CD14-positive monocyte (primary cell): ENCODE data around the gene CD81. TPM values are rescaled to one million over a fixed set of nuclear protein-coding genes. Genes with fewer than 3 reads are reported as not detected.

Source experiments
- DNase-seq, 3 donors: peaks; one replicate each; pipeline ENCODE4 v3.0.0-alpha.2; 2011 to 2022
- H2AFZ ChIP-seq: 2 replicates; pipeline ENCODE4 v1.6.0; 2012; ENCODE audit warnings: mild to moderate bottlenecking, low read depth, low read length, inconsistent platforms; ENCODE audit not compliant: insufficient read depth, poor library complexity, severe bottlenecking
- H3K27ac ChIP-seq, 2 donors: 1 replicate in 1 of 2; 2 replicates in 1 of 2; pipeline ENCODE4 v1.5.1; 2012 to 2013; ENCODE audit warnings: low read length in 2 of 2, control low read depth in 1 of 2, inconsistent platforms in 1 of 2, low read depth in 1 of 2, mild to moderate bottlenecking in 1 of 2
- H3K27me3 ChIP-seq, 2 donors: one replicate each; pipeline versions ENCODE4 v1.6.0 to v1.6.1; 2011 to 2013; ENCODE audit warnings: low read length in 2 of 2; ENCODE audit not compliant: control insufficient read depth in 2 of 2, insufficient read depth in 2 of 2
- H3K36me3 ChIP-seq, 2 donors: replicated peaks in 1 of 2; 1 replicate in 1 of 2; 2 replicates in 1 of 2; pipeline versions ENCODE4 v1.5.1 to v1.6.1; 2012 to 2013; ENCODE audit warnings: low read length in 2 of 2, control low read depth in 1 of 2, inconsistent platforms in 1 of 2, mild to moderate bottlenecking in 1 of 2; ENCODE audit not compliant: insufficient read depth in 2 of 2, control insufficient read depth in 1 of 2
- H3K4me1 ChIP-seq, 2 donors: 1 replicate in 1 of 2; 2 replicates in 1 of 2; pipeline versions ENCODE4 v1.5.1 to v1.6.1; 2012 to 2013; ENCODE audit warnings: low read length in 2 of 2, control low read depth in 1 of 2, inconsistent platforms in 1 of 2, mild to moderate bottlenecking in 1 of 2, moderate library complexity in 1 of 2; ENCODE audit not compliant: insufficient read depth in 2 of 2, control insufficient read depth in 1 of 2
- H3K4me2 ChIP-seq: replicated peaks from 2 replicates; pipeline ENCODE3; 2012; ENCODE audit warnings: low read length, moderate library complexity, mild to moderate bottlenecking; ENCODE audit not compliant: poor library complexity, severe bottlenecking; ENCODE audit errors: extremely low read depth
- H3K4me3 ChIP-seq, 3 experiments: fragments of 200-600 bp in 1 of 3; sonication (generic) in 1 of 3; replicated peaks in 1 of 3; 1 replicate in 2 of 3; 2 replicates in 1 of 3; pipeline ENCODE4 v1.5.1; 2011 to 2013; ENCODE audit warnings: low read length in 3 of 3, mild to moderate bottlenecking in 3 of 3, control low read depth in 2 of 3, low read depth in 2 of 3, inconsistent platforms in 1 of 3, moderate library complexity in 1 of 3
- H3K79me2 ChIP-seq: 2 replicates; pipeline ENCODE4 v1.6.0; 2012; ENCODE audit warnings: mild to moderate bottlenecking, control low read depth, inconsistent platforms, low read length, moderate library complexity; ENCODE audit not compliant: insufficient read depth
- H3K9ac ChIP-seq: 2 replicates; pipeline ENCODE4 v1.6.0; 2017; ENCODE audit warnings: low read length, mild to moderate bottlenecking; ENCODE audit not compliant: insufficient read depth, poor library complexity, severe bottlenecking
- H3K9me3 ChIP-seq, 2 donors: replicated peaks in 1 of 2; 1 replicate in 1 of 2; 2 replicates in 1 of 2; pipeline versions ENCODE4 v1.5.1 to v1.6.1; 2012 to 2013; ENCODE audit warnings: low read length in 2 of 2, control low read depth in 1 of 2; ENCODE audit not compliant: control insufficient read depth in 1 of 2, insufficient read depth in 1 of 2
- H4K20me1 ChIP-seq: 2 replicates; pipeline ENCODE4 v1.6.0; 2012; ENCODE audit warnings: mild to moderate bottlenecking, low read length, control low read depth, moderate library complexity; ENCODE audit not compliant: insufficient read depth
- H3K27ac Mint-ChIP-seq, 7 donors: one replicate each; pipeline ENCODE4 v1.8.0; 2020; ENCODE audit warnings: mild to moderate bottlenecking in 7 of 7, mixed read lengths in 7 of 7, moderate library complexity in 6 of 7, inconsistent platforms in 2 of 7
- H3K27me3 Mint-ChIP-seq, 3 donors: one replicate each; pipeline ENCODE4 v1.8.0; 2021 to 2022; ENCODE audit warnings: low read depth in 3 of 3, mild to moderate bottlenecking in 3 of 3, mixed read lengths in 3 of 3, moderate library complexity in 3 of 3, inconsistent platforms in 1 of 3
- H3K36me3 Mint-ChIP-seq, 2 donors: one replicate each; pipeline ENCODE4 v1.8.0; 2020; ENCODE audit warnings: mixed read lengths in 2 of 2, inconsistent platforms in 1 of 2, mild to moderate bottlenecking in 1 of 2
- H3K4me1 Mint-ChIP-seq: one replicate; pipeline ENCODE4 v1.8.0; 2020; ENCODE audit warnings: mild to moderate bottlenecking, mixed read lengths
- H3K4me3 Mint-ChIP-seq, 2 donors: one replicate each; pipeline ENCODE4 v1.8.0; 2020; ENCODE audit warnings: mild to moderate bottlenecking in 2 of 2, mixed read lengths in 2 of 2, moderate library complexity in 1 of 2
- H3K9me3 Mint-ChIP-seq, 7 donors: one replicate each; pipeline ENCODE4 v1.8.0; 2020 to 2022; ENCODE audit warnings: mixed read lengths in 7 of 7, mild to moderate bottlenecking in 6 of 7, moderate library complexity in 6 of 7, inconsistent platforms in 2 of 7
- CTCF ChIP-seq: fragments of 200-600 bp; IDR thresholded peaks from one replicate; pipeline ENCODE4 v1.8.0; 2022; ENCODE audit warnings: antibody characterized with exemption, mild to moderate bottlenecking
- whole genome bisulfite sequencing: methylation state at CpG from one replicate; pipeline ENCODE4 v1.1.5; 2013; ENCODE audit warnings: missing lambda C conversion rate; ENCODE audit not compliant: insufficient coverage; 5-methylcytosine and 5-hydroxymethylcytosine counted together
- intact Hi-C, 2 donors: fragments of 100-400 bp; cut with micrococcal nuclease; formaldehyde crosslinking; loops; one replicate each; pipeline versions ENCODE4 v1.15.0 to v1.15.1; 2023
- polyA plus RNA-seq, 3 donors: library from polyadenylated mRNA; depleted of rRNA in 1 of 3; unstranded in 2 of 3; stranded (reverse) in 1 of 3; fragments of 300-500 nt in 2 of 3; fragments of >200 nt in 1 of 3; fragmentation: Illumina TruSeq in 2 of 3; gene quantifications; 1 replicate in 2 of 3; 2 replicates in 1 of 3; pipeline ENCODE4 v1.2.3, GENCODE V29; 2012 to 2021

Gene CD81
- polyA plus RNA-seq, 3 donors, result 3.2 to 74.9 (median 12.3) TPM

- no peak overlapping the region for H3K27ac Mint-ChIP-seq
- peak overlapping the region in 1 of 2 donors; percentile 43 for H3K4me3 Mint-ChIP-seq
These were observed 10.4 kb upstream of the CD81 start for GRCh38 chr11:2366733-2367132.

GRCh38 chr11:2367266-2368160 is 9.6 kb upstream of the CD81 start:
- H3K27ac ChIP-seq, result no peak overlapping the region
- no peak overlapping the region for H3K4me3 ChIP-seq
- H3K36me3 ChIP-seq, result no peaks in the 10 kb centered on the region
- H3K4me1 ChIP-seq, result no peaks in the 10 kb centered on the region
- Mint-ChIP-seq H3K9me3 (peaks cover 0 to 3% (median 0%) of the 10 kb centered on the region in 7 donors), H3K27ac (no peak overlapping the region), H3K4me3 (peak overlapping the region in 1 of 2 donors; percentile 7), H3K4me1 (peaks cover 5% of the 10 kb centered on the region), H3K36me3 (no peaks in the 10 kb centered on the region), H3K27me3 (peaks cover 14 to 32% (median 15%) of the 10 kb centered on the region in 3 donors)
- intact Hi-C loops, result no loop called here
- H3K79me2 ChIP-seq, result no peaks in the 10 kb centered on the region
- no peak overlapping the region for H3K9ac ChIP-seq
- no peak for DNase-seq
- H3K9me3 ChIP-seq, result no peaks in the 10 kb centered on the region
- no peaks in the 10 kb centered on the region for H4K20me1 ChIP-seq
- TF ChIP-seq CTCF, result no peak
- WGBS, result 75% methylated on average over 14 of the region's 17 CpGs
- H2AFZ ChIP-seq, result no peak overlapping the region
- peaks cover 0 to 2% of the 10 kb centered on the region in 2 donors for H3K27me3 ChIP-seq
- H3K4me2 ChIP-seq, result no peak overlapping the region

More at GRCh38 chr11:2366733-2367132, 10.4 kb upstream of the CD81 start:
- Mint-ChIP-seq H3K4me1 (peaks cover 5% of the 10 kb centered on the region), H3K9me3 (peaks cover 0 to 3% (median 0%) of the 10 kb centered on the region in 7 donors), H3K27me3 (peaks cover 16 to 33% (median 18%) of the 10 kb centered on the region in 3 donors), H3K36me3 (no peaks in the 10 kb centered on the region)
- Histone ChIP-seq H3K9ac (no peak overlapping the region), H3K36me3 (no peaks in the 10 kb centered on the region), H3K79me2 (no peaks in the 10 kb centered on the region), H2AFZ (no peak overlapping the region), H3K4me2 (no peak overlapping the region), H3K9me3 (no peaks in the 10 kb centered on the region), H4K20me1 (no peaks in the 10 kb centered on the region), H3K4me3 (no peak overlapping the region), H3K27ac (no peak overlapping the region), H3K27me3 (peaks cover 0 to 2% of the 10 kb centered on the region in 2 donors), H3K4me1 (no peaks in the 10 kb centered on the region)
- intact Hi-C loops, result no loop called here
- 60% methylated on average over 7 of the region's 7 CpGs for WGBS
- no peak for TF ChIP-seq CTCF
- no peak for DNase-seq
